ENCODE results near the gene TTC7B.

TTC7B gene

GRCh38 chr14:90805662-90806540 lies 10.3 kb downstream of the TTC7B start:
- peak; percentile 18 for DNase-seq (ENCODE audit: low spot score)

DNA sequence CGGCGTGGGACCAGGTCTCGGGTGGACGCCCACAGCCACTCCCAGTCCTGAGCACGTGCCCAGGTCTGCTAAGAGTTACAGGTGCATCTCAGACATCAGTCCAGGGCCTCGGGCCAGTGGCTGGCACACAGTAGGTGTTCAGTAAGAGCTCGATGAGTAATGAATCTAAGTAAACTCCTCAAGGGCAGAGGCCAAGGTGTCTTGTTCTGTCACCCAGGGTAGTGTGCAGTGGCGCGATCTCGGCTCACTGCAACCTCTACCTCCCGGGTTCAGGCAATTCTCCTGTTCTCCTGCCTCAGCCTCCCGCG lies 11.2 kb downstream of the TTC7B start:
- DNase-seq (ENCODE audit: low spot score) = no peak

GRCh38 chr14:90804292-90805083 lies 11.7 kb downstream of the TTC7B start:
- DNase-seq (ENCODE audit: low spot score) = no peak

DNA sequence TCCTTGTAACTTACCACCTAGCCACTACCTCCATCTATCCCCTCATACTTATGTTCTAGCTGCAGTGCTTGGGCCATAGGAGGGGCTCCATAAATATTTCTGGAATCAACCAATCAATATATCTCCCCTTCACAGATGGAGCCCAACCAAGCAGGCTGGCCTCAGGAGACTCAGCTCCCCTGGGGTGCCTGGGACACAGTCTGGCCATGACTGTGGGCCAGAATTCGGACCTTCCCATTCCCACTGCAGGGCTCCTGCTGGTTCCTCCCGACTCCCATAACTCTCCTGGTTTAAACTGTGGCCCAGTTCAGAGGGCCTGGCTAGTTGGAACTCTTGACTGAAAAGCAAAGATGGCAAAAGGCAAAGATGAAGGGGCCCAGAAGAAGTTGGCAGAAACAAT lies 13.0 kb downstream of the TTC7B start:
- no peak for DNase-seq (ENCODE audit: low spot score)

DNA sequence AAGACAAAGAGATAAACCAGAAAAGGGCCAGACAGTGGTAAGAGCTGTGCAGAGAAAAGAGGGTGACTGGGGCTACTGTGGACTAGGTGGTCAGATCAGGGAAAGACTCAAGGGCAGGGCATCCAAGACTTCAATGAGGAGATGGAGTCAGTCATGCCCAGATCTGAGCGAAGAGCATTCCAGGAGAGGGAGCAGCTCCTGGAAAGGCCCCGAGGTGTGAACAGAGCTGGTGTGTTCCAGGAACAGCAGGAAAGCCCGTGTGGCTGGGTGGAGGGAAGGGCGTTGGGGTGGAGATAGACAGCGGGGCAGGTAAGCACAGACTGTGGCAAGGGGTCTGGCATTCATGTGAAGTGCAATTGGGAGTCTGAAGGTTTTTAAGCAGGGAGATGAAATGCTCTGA lies 16.8 kb downstream of the TTC7B start:
- no peak for DNase-seq (ENCODE audit: low spot score)

DNA sequence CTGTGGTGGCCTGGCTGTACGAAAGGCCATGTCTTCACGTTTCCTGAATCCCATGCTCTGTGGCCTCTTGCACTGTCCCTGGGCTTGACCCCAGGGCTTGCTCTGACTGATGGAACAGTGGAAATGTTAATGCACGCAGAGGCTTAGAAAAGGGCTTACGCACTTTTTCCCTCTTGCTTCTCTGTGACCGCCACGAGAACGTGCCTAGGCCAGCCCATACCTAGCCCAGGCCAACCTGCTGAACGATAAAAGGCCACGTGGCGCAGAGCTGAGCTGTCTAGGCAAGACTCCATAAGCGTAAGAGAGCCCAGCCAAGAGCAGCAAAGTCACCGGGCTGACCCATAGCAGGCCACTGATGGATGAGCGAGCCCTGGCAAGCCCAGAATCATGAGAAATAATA lies 18.3 kb downstream of the TTC7B start:
- DNase-seq (ENCODE audit: low spot score) = no peak

DNA sequence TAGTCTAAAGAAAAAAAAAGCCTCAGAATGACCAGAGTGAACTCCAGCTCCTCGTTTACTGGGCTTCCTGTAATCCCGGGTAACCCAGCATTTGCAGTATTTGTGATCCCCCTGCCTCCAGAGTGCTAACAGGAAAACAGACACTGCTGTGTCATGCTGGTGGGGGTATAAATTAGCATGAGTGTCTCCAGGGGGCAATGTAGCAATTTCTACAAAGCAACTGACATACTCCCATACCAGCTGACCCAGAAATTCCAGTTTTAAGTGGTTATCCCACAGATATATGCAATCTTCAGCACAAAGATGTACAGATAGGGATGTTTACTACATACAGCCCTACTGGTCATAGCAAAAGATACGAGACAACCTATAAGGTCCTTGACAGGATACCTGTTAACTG lies 18.8 kb downstream of the TTC7B start:
- DNase-seq (ENCODE audit: low spot score) = no peak

DNA sequence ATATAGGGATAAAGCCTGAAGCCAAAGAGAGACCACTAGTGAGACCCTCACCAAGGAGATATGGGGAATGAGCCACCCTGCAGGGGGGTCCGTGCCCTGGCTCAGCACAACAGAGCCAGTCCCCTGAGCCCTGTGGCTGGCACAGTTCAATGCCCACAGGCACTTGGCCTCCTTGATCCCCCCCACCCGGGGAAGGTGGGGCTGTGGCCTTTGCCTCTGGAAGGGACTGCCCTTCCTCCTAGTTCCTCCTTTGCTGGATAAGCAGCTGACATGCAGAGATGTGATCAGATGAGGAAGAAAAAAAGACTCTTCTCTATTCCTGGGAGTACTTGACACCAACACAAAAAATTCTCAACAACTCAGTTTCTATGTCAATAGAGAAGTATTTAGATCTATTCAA lies 19.9 kb downstream of the TTC7B start:
- DNase-seq (ENCODE audit: low spot score) = no peak

GRCh38 chr14:90795744-90796143 lies 20.5 kb downstream of the TTC7B start:
- no peak for DNase-seq (ENCODE audit: low spot score)

- DNase-seq (ENCODE audit: low spot score) = no peak
These were observed 24.7 kb downstream of the TTC7B start for GRCh38 chr14:90791486-90791885.

GRCh38 chr14:90788031-90788430 lies 28.2 kb downstream of the TTC7B start:
- no peak for DNase-seq (ENCODE audit: low spot score)

- no peak for DNase-seq (ENCODE audit: low spot score)
These were observed 30.3 kb downstream of the TTC7B start for GRCh38 chr14:90785876-90786450.

DNA sequence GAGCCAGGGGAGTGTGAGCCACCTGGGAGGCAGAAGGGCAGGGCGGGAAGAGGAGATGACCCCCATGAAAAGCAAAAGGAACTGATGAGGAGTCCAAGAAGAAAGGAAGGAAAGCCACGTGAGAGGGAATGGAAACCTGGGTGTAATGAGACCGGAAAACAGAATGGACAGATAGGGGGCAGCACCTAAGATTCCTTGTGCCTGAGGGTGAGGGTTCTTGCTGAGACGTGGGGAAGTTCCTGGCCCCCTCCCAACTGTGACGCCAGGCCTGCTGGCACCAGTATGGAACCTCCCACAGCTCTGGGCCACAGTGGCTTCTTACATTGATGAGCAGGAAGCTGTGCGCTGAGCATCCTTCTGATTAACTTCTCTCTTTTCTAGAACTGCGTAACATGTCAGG lies 30.8 kb downstream of the TTC7B start:
- no peak for DNase-seq (ENCODE audit: low spot score)

DNA sequence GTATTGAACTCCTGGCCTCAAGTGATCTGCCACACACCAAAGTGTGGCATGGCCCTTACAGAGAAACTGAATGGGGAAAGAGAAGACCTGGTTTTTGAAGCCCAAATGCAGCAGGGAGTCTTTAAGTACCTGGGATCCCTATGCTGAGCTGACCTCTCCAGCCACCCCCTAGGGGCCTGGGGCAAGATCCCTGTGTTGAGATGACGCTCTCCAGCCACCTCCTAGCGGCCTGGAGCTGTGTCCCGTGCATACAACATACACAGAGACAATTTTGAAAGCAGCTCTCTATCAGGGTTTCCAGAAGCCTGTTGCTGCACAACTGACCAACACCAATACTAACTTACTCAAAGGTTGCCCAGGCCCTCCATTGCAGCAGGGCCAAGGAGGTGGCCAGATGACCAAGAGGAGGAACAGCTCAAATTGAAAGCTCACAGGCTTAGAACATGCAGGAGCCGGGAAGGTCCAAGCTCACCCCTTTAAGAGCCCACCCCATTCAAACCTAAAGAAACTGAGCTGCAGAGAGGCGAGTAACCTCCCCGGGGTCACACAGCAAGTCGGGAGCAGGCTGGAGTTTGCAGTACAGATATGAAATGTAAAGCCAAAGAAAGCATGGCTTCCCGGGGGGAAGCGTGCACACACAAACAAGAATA lies 31.5 kb downstream of the TTC7B start:
- DNase-seq (ENCODE audit: low spot score) = no peak

GRCh38 chr14:90783344-90783743 lies 32.9 kb downstream of the TTC7B start:
- no peak for DNase-seq (ENCODE audit: low spot score)

- no peak for DNase-seq (ENCODE audit: low spot score)
These were observed 33.3 kb downstream of the TTC7B start for GRCh38 chr14:90782892-90783291.

- no peak for DNase-seq (ENCODE audit: low spot score)
These were observed 34.4 kb downstream of the TTC7B start for GRCh38 chr14:90781876-90782275.

DNA sequence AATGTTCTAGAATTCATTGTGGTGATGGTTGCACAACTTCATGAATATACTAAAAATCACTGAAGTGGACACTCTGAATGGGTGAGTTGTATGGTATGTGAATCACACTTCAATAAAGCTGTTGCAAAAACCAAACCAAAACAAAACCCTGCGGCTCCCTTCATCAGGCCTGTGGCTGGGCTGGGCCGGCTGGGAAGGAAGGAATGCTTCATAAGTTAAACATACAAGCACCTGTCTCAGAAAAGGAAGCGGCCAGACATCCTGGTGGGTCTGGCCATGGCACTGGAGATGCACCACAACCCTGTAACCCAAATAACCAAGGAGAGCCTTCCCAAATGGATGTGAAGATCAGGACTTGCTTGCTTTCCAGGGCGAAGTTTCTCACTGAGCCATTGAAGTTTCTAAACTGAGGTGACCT lies 34.9 kb downstream of the TTC7B start:
- DNase-seq (ENCODE audit: low spot score) = no peak

DNA sequence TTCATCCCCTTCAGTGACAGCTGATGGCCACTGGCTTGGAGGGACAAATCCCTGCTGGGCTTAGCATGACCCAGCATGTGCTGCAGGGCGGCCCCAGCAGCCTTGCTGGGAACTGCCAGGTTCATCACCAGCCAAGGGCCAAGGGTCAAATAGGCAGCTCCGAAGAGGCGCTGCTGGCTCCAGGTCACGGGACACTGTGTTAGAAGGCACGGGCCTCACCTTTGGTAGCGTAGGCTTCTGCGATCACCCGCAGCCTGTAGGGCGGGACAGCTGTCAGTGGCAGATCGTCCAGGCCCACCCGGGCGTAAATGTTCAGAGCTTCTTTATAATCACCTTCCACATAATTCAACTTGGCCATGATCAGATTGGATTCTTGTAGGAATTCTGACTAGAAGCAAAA lies 35.7 kb downstream of the TTC7B start:
- DNase-seq (ENCODE audit: low spot score) = no peak

DNA sequence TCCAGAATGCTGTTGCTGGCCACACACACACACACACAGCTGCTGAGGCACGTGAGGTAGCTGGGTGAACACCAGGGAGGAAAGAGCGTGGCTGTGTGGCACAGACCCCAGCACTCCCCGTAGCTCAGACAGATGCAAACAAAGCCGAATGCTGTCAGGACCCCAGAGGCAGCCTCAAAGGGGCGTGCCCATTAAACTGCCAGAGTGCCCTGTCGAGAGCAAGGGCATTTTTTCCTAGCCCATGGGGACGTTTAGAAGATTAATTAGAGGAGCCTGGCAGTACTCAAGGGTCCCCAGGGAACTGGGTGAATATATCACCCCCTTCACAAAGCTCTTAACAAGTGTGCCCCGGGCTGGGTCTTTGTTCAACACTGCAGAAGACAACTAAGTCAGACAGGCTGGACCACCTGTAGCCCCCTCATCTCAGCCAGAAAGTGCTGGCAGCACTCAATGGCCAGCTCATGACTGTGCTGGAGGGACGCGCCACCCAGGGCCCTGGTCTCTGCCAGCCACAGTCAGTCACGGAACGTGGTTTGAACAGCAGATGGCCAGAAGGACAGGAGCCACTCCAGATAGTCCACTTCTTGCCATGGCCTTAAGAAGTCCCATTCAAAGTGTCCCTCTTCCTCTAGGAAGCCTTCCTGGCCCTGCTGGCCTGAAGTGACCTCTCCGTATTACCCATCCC lies 37.5 kb downstream of the TTC7B start:
- no peak for DNase-seq (ENCODE audit: low spot score)

GRCh38 chr14:90777830-90778485 lies 38.3 kb downstream of the TTC7B start:
- no peak for DNase-seq (ENCODE audit: low spot score)

- DNase-seq (ENCODE audit: low spot score) = no peak
These were observed 38.9 kb downstream of the TTC7B start for GRCh38 chr14:90777358-90777757.
